IPS-18c (cell line): ENCODE data around the gene SGSM2.

Source experiments
- H3K4me3 ChIP-seq: 2 replicates; pipeline ENCODE4 v1.7.0; 2013; ENCODE audit warnings: low read depth, mild to moderate bottlenecking, low read length, moderate library complexity; ENCODE audit not compliant: insufficient read depth
- H3K9me3 ChIP-seq: one replicate; pipeline ENCODE4 v1.6.1; 2013; ENCODE audit warnings: mild to moderate bottlenecking, low read length, moderate library complexity; ENCODE audit not compliant: control insufficient read depth, insufficient read depth

The SGSM2 gene

GRCh38 chr17:2399572-2400473 is 62.5 kb downstream of the SGSM2 start:
- no peaks in the 10 kb centered on the region for H3K9me3 ChIP-seq
- H3K4me3 ChIP-seq = peak overlapping the region; percentile 80

DNA sequence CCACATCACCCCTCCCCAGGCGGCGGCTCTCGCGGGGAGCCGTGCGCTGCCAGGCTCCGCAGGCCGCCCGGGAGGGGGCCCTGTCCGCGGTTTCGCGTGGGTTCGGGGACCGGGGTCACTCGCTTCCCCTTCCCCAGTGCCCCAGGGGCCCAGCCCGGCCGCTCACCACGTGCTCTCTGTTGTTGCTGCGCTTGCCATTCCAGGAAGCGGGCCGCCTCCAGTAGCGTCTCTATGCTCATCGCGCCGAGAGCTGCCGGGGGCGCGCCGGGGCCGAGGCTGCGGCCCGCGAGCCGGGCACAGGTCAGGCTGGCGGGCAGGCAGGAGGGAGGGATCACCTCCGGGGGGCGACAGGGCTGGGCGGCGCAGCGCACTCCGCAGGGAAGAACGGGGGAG is 63.2 kb downstream of the SGSM2 start:
- Histone ChIP-seq H3K9me3 (no peaks in the 10 kb centered on the region), H3K4me3 (peak overlapping the region; percentile 80)

GRCh38 chr17:2400877-2401425 is 63.6 kb downstream of the SGSM2 start, which contains the start of gene MNT:
Gene MNT, minus strand, starts transcription at chr17:2401060. Its CDS starts 348 bp downstream, at chr17:2400712.
- H3K9me3 ChIP-seq = no peaks in the 10 kb centered on the region
- H3K4me3 ChIP-seq = peak within 1 kb of the TSS; percentile 80

DNA sequence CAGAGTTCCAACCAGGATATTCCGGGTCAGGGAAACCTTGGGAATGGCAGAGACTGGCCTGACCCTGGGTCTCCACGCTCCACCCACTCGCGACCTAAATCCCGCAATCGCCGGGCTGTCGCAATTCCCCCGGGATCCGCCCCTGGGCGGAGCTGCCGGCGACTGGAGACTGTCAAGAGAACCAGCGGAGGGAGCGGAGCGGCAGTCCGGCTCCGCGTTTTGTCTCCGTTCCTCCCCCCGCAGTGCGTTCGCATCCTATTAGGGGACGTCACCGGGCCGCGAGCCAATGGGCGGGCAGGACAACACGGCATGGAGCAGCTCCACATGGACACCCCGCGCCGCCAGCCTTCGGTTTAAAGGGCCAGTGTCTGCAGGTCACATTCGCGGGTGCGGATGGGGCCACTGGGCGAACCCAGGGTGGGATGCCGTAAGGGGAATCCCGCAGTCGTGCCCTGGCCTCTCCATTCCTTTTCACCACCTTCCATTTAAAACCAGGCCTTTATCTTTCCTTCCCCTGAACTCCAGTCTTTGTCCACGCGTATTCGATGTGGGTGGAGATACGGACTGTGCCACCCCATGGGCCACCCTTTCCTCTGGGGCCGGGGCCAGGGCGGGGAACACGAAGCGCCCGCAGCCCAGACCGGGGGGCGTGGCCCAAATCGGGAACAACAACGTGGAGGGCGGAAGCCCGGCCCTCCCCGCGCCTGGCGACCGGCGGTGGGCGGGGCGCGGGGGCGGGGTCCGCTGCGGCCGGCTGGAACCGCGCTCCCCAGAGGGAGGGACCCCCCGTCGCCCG is 64.3 kb downstream of the SGSM2 start:
- H3K9me3 ChIP-seq = no peaks in the 10 kb centered on the region
- H3K4me3 ChIP-seq = peak overlapping the region; percentile 80

GRCh38 chr17:2402544-2402943 is 65.2 kb downstream of the SGSM2 start:
- H3K9me3 ChIP-seq = no peaks in the 10 kb centered on the region

DNA sequence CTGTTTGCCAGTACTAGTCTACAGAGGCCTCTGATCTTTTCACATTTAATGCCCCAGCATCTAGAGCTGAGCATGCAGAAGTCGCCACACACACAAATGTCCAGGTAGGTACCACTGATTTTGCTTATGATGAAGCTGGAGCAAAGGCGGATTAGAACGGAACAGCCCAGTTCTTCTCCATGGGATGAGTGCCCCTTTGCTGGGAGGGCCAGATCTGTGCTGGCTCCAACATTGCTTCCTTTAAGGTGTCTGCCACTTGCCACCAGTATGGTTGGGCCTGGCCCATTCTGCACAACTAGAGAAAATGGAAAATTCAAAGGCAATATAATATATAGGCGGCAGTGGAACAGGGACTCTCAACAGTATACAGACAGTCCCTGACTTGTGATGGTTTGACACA is 65.7 kb downstream of the SGSM2 start:
- H3K9me3 ChIP-seq = no peaks in the 10 kb centered on the region
- no peak overlapping the region for H3K4me3 ChIP-seq

More at GRCh38 chr17:2402544-2402943, 65.2 kb downstream of the SGSM2 start:
- H3K4me3 ChIP-seq = peak overlapping the region; percentile 80

DNA sequence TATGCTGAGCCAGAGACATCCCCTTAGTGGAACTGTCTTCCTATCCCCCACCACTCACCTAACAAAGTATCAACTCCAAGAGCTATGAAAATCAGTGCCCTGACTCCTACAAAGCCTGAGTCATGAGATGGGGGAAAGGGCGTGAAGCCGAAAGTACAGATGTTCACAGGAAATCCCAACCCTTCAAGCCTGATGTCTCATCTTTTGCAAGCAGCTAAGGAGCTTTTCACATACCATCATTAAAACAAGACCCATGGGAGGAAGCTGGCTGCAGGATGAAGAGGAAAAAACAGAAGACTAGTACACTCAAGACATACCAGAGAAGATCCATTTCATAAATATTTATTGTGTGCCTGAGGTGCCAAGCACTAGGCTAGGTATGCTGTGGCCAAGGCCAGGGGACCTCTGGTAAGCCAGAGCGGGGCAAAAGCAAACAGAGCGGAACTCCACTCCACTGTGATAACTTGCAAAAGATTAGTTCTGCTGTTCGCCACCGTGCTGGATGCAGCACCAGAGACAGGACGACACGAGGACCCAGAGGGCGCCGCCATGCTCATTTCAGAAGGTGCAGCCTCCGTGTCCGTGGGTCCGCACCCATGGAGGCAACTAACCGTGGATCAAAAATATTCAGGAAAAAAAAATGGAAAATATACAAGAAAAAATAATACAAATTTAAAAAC is 68.1 kb downstream of the SGSM2 start:
- H3K4me3 ChIP-seq = no peak overlapping the region
- H3K9me3 ChIP-seq = no peaks in the 10 kb centered on the region

DNA sequence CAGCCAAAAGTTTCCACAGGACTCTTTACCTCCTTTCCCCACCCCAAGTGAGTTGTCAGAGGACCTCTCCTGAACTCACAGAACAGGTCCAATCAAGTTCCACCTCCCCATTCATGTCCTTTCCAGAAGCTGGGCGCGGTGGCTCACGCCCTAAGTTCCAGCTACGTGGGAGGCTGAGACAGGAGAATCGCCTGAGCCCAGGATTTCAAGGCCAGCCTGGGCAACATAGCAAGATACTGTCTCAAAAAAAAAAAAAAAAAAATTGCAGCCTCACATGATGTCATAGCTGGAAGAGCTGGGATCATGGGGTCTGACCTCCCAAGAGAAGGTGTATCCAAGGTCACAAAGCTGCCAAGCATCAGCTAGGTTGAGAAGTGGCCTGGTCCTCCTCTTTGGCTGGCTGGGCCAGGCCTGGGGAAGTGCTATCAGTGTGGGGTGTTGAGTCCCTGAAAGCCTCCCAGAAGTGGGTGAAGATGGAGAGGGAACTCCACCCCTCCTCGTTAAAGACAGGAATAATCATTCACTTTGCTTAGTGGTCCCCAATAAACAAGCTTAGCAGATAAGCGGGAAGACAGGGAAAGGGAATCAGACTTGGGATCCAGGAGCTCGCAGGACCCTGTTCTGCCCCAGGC is 69.1 kb downstream of the SGSM2 start:
- H3K4me3 ChIP-seq = no peak overlapping the region
- H3K9me3 ChIP-seq = no peaks in the 10 kb centered on the region

DNA sequence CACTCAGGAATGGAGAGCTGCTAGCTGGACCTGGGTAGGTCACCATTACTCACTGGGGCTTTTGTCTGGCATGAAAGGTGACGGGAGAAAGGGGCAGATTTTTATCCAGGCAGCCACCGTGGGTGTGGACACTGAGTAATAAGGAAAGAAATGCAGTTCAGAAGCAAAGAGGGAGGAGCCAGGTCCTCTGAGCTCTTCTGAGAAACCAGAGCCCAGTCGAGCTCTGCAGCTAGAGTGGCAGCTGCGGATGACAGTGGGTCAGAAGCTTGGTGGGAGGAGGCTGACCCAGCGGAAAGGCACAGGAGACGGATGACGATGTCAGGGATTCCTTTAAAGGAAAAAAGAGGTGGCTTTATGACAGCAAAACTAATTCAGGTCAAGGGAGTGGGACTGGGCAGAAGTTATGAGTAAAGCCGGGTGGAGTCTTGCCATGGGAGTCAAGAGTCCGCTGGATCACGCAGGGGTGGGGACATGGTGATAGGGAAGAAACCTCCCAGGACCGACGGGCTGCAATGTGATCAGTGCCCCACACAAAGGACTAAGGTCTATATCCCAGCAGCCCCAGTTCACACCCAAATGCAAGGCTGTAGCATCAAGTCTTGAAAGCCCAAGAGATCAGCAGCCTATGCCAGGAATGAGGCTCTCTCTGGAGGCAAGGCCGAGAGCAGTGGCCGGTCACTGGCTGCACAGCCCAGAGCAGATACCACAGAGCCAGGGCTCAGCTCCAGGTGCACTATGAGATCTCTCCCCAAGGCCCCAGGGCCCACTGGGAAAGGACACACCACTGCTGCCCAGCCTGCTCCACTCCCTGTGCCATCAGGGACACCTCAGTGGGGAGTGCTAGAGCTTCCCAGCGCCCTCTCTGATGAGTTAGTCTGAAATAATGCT is 69.8 kb downstream of the SGSM2 start:
- Histone ChIP-seq H3K9me3 (no peaks in the 10 kb centered on the region), H3K4me3 (no peak overlapping the region)

DNA sequence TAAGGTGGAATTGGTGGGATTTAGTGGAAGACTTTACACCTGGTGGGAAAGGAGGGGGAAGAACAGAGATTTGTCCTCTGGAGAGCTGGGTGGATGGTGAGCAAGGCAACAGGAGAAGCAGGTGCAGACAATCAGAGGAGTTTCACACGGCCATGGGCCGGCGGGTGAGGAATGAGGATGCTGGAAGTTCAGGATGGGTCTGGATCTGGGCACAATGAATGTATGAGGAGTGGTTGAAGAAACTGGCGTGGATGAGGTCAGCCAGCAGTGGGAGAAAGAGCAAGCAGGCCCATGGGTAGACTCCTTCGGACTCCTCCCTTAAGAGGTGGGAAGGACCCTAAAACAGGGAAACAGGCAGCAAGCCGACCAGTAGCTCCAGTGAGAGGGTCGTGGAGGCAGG is 73.7 kb downstream of the SGSM2 start:
- Histone ChIP-seq H3K4me3 (no peak overlapping the region), H3K9me3 (no peaks in the 10 kb centered on the region)

DNA sequence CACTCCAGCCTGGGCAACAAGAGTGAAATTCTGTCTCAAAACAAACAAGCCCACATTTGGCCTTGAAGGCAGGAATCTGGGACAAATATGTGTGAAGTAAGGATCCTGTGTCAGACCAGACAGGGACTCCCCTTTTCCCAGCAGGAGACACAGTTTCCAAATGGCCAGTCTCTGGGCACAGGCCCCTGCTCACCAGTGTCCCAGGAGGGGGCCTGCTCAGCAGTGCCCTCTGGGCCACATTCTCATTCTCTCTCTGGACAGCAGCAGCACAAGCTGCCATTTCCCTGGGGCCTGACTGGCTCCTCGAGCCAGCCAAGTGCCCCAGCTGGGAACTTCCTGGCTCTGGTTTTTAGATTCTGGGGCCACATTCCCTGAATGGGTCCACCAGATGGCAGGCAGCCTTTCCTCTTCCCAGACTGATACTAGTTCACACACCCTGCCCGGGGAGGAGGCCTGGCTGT is 75.3 kb downstream of the SGSM2 start:
- Histone ChIP-seq H3K4me3 (no peak overlapping the region), H3K9me3 (no peaks in the 10 kb centered on the region)

DNA sequence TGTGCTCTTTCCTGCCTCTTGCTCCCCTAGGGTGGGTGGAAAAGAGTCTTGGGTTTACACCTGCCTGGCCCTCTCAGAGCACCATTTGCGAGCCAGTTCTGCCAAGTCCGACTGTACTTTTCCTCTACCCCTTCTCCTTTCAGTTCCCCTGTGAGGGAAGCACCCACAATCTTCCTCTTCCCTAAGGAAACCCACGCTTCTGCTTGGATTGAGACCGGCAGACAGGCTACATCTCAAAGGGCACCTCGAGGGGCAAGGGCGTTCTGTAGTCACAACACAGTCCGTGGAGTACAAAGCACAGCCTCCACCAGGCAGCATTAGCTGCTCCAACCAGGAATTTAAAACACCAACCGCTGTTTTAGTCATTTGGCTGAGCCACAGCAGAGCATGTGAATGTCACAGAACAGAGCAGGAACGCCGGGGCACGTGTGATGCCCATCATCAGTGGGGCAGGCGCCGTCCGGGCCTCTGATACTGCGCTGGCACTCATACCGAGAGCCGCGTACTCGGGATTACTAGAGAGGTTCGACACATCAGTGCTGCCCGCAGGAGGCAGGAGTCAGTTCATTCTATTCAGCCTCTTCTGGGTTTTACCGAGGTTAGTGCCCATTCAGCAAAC is 77.3 kb downstream of the SGSM2 start:
- Histone ChIP-seq H3K4me3 (no peak overlapping the region), H3K9me3 (no peaks in the 10 kb centered on the region)

GRCh38 chr17:2415081-2415480 is 77.8 kb downstream of the SGSM2 start:
- H3K9me3 ChIP-seq = no peaks in the 10 kb centered on the region
- H3K4me3 ChIP-seq = no peak overlapping the region

DNA sequence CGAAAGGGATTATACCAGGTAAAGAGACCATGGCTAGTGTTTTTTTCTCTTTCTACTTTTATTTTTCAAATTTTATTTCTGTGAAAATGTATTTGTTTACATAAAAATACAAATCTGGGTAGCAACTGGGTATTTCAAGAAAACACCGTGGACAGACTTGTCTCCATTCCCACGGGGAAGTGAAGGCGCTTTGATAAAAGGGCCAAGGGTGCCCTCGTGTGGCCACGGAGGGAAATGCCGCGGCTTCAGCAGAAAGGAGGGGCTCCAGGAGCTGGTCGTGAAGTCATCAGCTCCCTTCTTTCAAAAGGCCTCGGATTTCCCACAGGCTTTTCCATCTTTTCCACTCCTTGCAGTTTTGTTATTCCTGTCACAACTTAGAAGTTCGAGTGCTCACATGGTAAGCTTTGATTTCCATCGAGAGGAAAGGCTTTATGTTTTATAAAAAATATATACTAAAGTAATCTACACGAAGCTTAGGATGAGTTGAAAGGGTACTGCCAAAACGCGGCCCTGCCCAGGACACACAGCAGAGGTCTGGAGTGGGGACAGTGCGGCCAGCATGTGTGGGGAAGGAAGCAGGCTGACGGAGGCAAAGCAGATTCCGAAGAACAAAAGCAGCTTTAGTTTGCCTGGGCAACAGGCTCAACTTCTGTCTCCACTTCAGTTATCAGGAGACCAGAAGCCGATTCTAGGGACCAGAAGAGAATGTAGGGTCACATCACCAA is 78.9 kb downstream of the SGSM2 start:
- Histone ChIP-seq H3K4me3 (no peak overlapping the region), H3K9me3 (no peaks in the 10 kb centered on the region)

DNA sequence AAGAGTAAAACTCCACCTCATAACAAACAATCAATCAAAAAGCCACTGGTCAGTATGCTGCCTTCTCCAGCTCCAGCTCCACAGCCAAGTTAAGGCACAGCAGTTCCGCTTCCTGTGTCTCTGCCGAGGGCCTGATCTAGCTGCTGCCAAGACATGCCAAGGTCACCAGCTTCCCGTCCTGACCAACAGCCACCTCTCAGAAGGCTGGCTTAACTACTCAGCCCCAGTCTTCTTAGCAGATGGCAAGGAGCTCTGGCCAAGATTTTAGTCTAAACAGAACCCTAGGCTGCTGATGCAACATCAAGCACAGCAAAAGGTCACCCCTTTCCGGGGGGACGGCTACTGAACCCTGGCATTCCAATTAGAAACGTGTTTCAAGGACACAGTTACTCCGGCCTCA is 81.3 kb downstream of the SGSM2 start:
- Histone ChIP-seq H3K4me3 (no peak overlapping the region), H3K9me3 (no peaks in the 10 kb centered on the region)
